Endometrium (tissue), 2 donors: ENCODE results near the gene TXLNG.

ENCODE experiments used
- FAIRE-seq: peaks from 2 replicates; lab custom pipeline; 2012; peaks lifted over from hg19 to GRCh38; lab: Jason Lieb, UNC
- donor health status: control.
- donor health status: control.

TXLNG gene

GRCh38 chrX:16874458-16875095 lies 88.3 kb downstream of the TXLNG start:
- no peak for FAIRE-seq

- FAIRE-seq = no peak
Measured at GRCh38 chrX:16876696-16877095, 90.4 kb downstream of the TXLNG start.

DNA sequence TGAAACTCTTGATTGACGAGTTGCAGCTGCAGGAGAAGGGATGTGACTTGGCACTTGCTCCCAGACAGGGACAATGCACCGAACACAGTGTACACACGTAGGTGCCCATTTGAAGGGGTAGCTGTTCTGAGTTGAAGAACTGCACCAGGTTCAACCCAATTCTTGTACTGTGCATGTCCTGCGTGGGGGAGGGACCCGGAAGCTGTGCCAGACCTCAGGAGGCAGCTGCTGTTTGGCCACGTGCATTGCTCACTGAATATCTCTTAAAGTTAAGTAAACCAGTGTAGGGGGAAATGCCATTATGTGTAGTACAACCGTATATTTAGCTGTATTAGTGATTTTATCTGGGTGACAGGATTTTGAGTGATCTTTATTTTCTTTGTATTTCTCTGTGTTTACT lies 95.9 kb downstream of the TXLNG start:
- no peak for FAIRE-seq

GRCh38 chrX:16882702-16883486 lies 96.6 kb downstream of the TXLNG start:
- FAIRE-seq = peak; percentile 54

DNA sequence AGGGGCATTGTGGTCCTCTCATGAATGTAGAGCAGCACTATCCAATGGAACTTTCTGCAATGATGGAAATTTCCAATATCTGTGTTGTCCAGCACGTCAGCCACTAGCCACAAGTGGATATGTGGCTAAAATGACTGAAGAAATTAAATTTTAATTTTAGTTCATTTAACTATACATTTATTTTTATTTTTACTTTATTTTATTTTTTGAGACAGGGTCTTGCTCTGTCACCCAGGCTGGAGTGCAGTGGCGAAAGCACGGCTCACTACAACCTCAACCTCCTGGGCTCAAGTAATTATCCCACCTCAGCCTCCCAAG lies 97.2 kb downstream of the TXLNG start:
- no peak for FAIRE-seq

DNA sequence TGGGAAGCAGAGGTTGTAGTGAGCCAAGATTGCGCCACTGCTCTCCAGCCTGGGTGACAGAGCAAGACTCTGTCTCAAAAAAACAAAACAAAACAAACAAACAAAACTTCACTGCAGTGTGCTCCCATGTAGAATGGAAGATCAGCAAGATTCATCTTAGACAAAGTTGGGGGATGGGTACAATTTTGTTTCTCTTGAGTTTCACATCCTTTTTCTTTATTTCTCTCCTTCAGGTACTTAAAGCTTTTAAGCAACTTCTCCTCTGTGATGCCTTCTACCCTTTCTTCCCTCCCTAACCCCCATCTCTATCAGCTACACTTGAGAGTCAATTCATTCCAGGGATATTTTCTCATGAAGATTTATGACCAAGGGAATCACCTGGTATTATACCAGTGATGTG lies 99.4 kb downstream of the TXLNG start:
- no peak for FAIRE-seq

GRCh38 chrX:16892504-16893362 lies 106.5 kb downstream of the TXLNG start:
- FAIRE-seq = no peak
